ENCODE results near the gene CDH15.
A peak's percentile ranks its signal among the peaks of the same experiment; 100 is the strongest.

Gene CDH15

DNA sequence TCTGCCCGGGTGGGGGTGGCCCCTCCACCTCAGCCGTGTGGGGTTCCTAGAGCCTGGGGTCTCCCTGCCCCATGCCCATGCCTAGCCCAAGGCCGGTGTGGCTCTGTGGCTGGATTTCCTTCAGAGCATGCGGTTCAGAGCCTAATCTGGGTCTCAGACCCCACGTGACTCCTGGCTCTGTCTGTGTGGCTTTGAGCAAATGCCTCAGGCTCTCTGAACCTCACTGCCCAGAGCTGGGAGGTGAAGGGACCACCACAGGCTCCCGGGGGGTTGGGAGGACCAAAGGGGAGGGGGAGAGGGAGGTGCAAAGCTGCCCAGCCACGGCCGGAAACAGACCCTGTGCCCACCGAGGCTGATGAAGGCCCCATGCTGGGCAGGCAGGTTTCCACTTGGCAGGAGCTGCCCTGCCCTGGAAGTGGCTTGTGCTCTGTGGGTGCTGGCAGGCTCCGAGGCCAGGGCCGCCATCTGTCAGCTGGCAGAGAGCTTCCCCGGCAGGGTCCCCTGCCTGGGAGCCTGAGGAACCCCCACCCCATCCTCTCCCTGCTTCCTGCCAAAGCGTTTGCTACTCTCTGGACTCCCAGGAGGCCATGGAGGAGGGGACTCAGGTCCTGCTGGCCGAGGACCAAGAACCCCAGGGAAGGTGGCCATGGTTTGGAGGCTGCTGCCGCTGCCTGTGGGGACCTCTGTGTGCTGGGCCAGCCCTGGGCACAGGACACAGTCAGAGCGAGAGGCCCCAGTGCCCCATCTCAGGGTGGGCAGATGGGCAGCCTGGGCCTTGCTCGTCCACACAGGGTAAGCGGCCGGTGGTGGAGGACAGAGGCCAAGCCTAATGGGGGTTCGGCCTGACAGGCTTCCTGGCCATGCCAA, 4.0 kb downstream of the CDH15 start:
- H3K27ac ChIP-seq: peak overlapping the region; percentile 13; the same call in 1 of the 2 replicates
- no peak for DNase-seq (ENCODE audit: low spot score)
- ChIA-PET CTCF (interaction anchor here (0.6 kb wide), 1 partner anchor 15 kb away, joined by 4 read pairs; no protein-coding TSS in a partner anchor), POLR2A (ENCODE audit: low non-redundant PET) (no interaction called here)
- TF ChIP-seq, protein P1, sequence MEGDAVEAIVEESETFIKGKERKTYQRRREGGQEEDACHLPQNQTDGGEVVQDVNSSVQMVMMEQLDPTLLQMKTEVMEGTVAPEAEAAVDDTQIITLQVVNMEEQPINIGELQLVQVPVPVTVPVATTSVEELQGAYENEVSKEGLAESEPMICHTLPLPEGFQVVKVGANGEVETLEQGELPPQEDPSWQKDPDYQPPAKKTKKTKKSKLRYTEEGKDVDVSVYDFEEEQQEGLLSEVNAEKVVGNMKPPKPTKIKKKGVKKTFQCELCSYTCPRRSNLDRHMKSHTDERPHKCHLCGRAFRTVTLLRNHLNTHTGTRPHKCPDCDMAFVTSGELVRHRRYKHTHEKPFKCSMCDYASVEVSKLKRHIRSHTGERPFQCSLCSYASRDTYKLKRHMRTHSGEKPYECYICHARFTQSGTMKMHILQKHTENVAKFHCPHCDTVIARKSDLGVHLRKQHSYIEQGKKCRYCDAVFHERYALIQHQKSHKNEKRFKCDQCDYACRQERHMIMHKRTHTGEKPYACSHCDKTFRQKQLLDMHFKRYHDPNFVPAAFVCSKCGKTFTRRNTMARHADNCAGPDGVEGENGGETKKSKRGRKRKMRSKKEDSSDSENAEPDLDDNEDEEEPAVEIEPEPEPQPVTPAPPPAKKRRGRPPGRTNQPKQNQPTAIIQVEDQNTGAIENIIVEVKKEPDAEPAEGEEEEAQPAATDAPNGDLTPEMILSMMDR (conservative IDR thresholded peaks at IDR 0.05; ENCODE audit: low read depth): no peak

DNA sequence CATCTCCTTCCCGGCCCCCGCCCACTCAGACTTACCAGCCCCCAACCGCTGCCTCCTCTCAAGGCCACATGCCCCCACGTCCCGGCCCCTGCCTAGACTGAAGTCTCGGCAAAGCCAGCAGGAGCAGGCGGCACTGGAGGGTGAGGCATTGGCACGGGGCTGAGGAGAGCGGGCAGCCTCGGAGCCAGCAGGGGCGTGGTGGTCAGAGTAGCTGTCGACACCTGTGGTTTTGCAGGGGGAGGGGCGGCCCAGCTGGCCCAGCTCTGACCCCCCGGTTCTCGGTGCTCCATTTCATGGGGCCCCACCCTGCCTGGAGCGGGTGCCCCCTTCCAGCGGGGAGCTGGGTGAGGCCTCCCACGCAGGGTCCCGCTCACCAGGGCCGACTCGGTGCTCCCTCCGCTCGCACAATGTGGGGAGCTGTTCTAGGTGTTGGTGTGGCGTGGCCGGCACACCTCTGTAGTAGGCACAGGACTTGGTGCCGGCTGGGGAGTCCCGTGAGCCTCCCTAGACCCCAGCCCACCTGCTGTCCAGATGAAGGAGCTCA, 4.7 kb downstream of the CDH15 start:
- TF ChIP-seq, protein P1 (conservative IDR thresholded peaks at IDR 0.05; ENCODE audit: low read depth): no peak
- CTCF ChIA-PET: interaction anchor here (0.6 kb wide), 1 partner anchor 14 kb away, joined by 4 read pairs; no protein-coding TSS in a partner anchor
- POLR2A ChIA-PET (ENCODE audit: low non-redundant PET): no interaction called here
- H3K27ac ChIP-seq: peak overlapping the region; percentile 13; the same call in 1 of the 2 replicates
- no peak for DNase-seq (ENCODE audit: low spot score)

DNA sequence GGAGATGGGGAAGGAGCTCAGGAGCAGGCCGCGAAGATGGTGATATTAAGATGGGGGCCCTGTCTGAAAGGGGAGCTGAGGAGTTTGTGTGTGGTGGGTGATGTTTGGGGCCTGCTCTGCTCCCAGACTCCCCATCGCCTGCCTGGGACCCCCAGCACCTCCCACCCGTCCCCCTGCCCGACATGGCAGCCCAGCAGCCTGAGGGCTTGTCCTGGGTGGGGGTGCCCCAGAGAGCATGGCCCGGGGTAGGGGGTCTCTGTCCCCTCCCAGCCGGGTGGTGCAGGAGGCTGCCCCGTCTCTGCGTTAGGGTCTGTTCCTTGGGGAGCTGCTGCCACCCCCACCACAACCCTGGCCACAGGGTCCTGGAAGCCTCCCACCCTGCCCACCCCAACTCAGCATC, 5.2 kb downstream of the CDH15 start:
- TF ChIP-seq, protein P1 (conservative IDR thresholded peaks at IDR 0.05; ENCODE audit: low read depth): no peak
- ChIA-PET CTCF (interaction anchor here (0.5 kb wide), 1 partner anchor 444 kb away, joined by 3 read pairs; no protein-coding TSS in a partner anchor), POLR2A (ENCODE audit: low non-redundant PET) (no interaction called here)
- DNase-seq (ENCODE audit: low spot score): no peak
- no peak overlapping the region for H3K27ac ChIP-seq

DNA sequence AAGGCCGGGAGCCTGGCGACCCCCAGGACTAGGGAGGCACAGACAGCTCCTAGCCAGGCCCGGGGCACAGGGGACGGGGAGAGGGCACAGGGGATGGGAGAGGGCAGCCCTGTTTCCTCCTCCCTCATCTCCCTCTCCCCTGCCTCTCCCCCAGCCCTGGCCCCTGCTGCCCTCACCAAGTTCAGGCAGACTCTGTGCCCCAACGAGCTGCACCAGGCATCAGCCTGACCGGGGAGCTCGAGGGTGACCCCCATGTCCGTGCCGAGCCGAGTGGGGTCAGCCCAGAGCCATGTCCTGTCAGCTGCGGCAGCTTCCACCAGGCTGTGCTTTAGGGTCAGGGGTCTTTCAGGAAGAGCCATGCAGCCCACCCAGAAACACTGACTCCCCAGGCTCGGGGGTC, 6.0 kb downstream of the CDH15 start:
- ChIA-PET POLR2A (ENCODE audit: low non-redundant PET) (interaction anchor here (0.8 kb wide), 1 partner anchor 40 kb away, joined by 3 read pairs; the partner anchor contains the start of gene ZNF778), CTCF (interaction anchor here (0.5 to 1.1 kb wide), 2 partner anchors 21 to 444 kb away, joined by 3 read pairs; no protein-coding TSS in a partner anchor)
- no peak for DNase-seq (ENCODE audit: low spot score)

DNA sequence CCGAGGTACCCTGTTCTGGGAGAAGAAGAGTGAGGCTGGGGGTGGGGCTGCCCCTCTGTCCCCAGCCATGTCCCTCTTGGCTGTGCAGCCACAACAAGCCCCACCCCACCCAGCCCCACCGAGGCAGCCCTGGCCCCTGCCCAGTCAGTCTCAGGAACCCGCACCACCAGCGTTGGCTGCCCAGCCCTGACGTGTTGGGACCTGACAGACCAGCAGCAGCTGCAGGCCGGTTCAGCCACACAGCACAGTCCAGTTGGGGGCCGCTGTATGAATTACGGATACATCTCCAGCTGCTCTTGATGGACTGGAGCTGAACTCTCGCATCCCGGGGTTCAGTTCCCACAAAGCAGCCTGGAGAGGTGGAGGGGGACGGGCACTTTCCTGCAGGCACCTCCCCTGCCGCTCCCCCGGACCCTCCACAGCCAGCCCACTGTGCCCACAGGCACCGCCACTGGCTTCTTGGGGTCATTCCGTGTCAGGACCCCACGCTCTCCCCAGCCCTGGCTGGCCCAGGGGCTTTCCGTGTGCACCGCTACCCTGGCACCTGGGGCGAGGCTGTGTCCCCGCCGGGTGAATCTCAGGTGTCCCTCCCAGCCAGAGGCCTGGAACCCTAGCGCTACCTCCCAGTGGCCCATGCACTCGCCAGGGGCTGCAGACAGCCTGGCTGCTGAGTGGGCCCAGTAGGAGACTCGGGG, 7.1 kb downstream of the CDH15 start:
- CTCF ChIA-PET: interaction anchor here (0.6 to 1.1 kb wide), 2 partner anchors 22 to 1382 kb away, joined by 3 to 4 read pairs; no protein-coding TSS in a partner anchor
- POLR2A ChIA-PET (ENCODE audit: low non-redundant PET): interaction anchor here (0.8 kb wide), 1 partner anchor 39 kb away, joined by 3 read pairs; the partner anchor contains the start of gene ZNF778
- DNase-seq (ENCODE audit: low spot score): no peak
- TF ChIP-seq, protein P1 (conservative IDR thresholded peaks at IDR 0.05; ENCODE audit: low read depth): no peak
- no peak overlapping the region for H3K27ac ChIP-seq

More for the DNA sequence above, 6.0 kb downstream of the CDH15 start:
- TF ChIP-seq, protein P1 (conservative IDR thresholded peaks at IDR 0.05; ENCODE audit: low read depth): no peak
- no peak overlapping the region for H3K27ac ChIP-seq

DNA sequence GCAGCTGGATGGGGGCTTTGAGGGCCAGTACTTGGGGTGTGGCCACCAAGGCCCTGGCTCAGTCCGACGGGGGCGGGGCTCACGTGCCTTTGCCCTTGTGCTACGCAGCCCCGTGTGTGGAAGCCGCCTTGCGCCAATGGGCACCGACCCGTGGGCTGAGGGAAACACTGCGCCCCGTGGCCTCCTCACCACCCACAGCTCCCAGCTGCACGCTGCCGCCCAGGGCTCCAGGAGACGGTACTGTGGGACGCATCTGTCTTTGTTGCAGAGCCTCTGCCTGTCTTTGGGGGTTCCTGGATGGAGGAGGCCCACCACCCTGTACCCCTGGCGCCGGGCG, 7.6 kb downstream of the CDH15 start:
- POLR2A ChIA-PET (ENCODE audit: low non-redundant PET): no interaction called here
- H3K27ac ChIP-seq: no peak overlapping the region
- no peak for DNase-seq (ENCODE audit: low spot score)
- TF ChIP-seq, protein P1 (conservative IDR thresholded peaks at IDR 0.05; ENCODE audit: low read depth): no peak
- CTCF ChIA-PET: no interaction called here
